Endothelial cell of umbilical vein (primary cell): Measurements from ENCODE around the gene CLBA1. TPM values are rescaled to one million over a fixed set of nuclear protein-coding genes. Genes with fewer than 3 reads are reported as not detected.

Experiments
- BruUV-seq: library from RNA; stranded (reverse); fragments of 400-500 nt; replicated peaks from 2 replicates; lab custom pipeline; 2021; lab: Mats Ljungman, UMichigan
- CTCF ChIA-PET: fragments of 300-600, 350-600 bp; sonication (Branson Sonifier 250); formaldehyde crosslinking; loops from one replicate; lab custom pipeline; 2021; ENCODE audit warnings: antibody characterized with exemption, inconsistent platforms; lab: Charles Lee
- POLR2A ChIA-PET: fragments of 300-600, 350-600 bp; sonication (Branson Sonifier 250); formaldehyde crosslinking; loops from one replicate; lab custom pipeline; 2021; ENCODE audit warnings: antibody characterized with exemption, inconsistent platforms; lab: Charles Lee
- DNase-seq: peaks from one replicate; pipeline ENCODE4 v3.0.0-alpha.2; 2011; ENCODE audit warnings: low read depth, low spot score
- FAIRE-seq: peaks from 2 replicates; lab custom pipeline; 2011; peaks lifted over from hg19 to GRCh38; lab: Jason Lieb, UNC
- H2AFZ ChIP-seq: 2 replicates; pipeline ENCODE4 v1.6.0; 2012; ENCODE audit warnings: low read depth, low read length, control low read depth, inconsistent platforms
- H3K27ac ChIP-seq: 2 replicates; pipeline ENCODE4 v1.5.1; 2011; ENCODE audit warnings: low read depth, mild to moderate bottlenecking, control low read depth, low read length, moderate library complexity; ENCODE audit not compliant: insufficient read depth
- H3K27me3 ChIP-seq, 2 experiments: 2 replicates each; pipeline versions ENCODE4 v1.6.0 to v1.6.1; 2011; ENCODE audit warnings: low read length in 2 of 2, mixed read lengths in 1 of 2; ENCODE audit not compliant: control insufficient read depth in 2 of 2, insufficient read depth in 2 of 2
- H3K36me3 ChIP-seq, 2 experiments: 2 replicates in 1 of 2; 3 replicates in 1 of 2; pipeline ENCODE4 v1.5.1; 2011; ENCODE audit warnings: low read length in 2 of 2, mild to moderate bottlenecking in 1 of 2, moderate library complexity in 1 of 2; ENCODE audit not compliant: control insufficient read depth in 2 of 2, insufficient read depth in 2 of 2; ENCODE audit errors: extremely low read depth in 1 of 2
- H3K4me1 ChIP-seq: 3 replicates; pipeline ENCODE4 v1.5.1; 2011; ENCODE audit warnings: mild to moderate bottlenecking, low read length; ENCODE audit not compliant: control insufficient read depth, insufficient read depth; ENCODE audit errors: extremely low read depth
- H3K4me2 ChIP-seq: 2 replicates; pipeline ENCODE4 v1.6.1; 2011; ENCODE audit warnings: low read length, control low read depth, mixed read lengths; ENCODE audit not compliant: insufficient read depth
- H3K4me3 ChIP-seq, 3 experiments: fragments of 200-600 bp in 1 of 3; sonication (generic), shearing (Covaris generic) in 1 of 3; replicated peaks in 1 of 3; 2 replicates each; pipeline ENCODE4 v1.5.1; 2011 to 2016; ENCODE audit warnings: control low read depth in 3 of 3, low read length in 3 of 3, mild to moderate bottlenecking in 2 of 3, inconsistent platforms in 1 of 3, low read depth in 1 of 3, moderate library complexity in 1 of 3; ENCODE audit not compliant: insufficient read depth in 1 of 3
- H3K79me2 ChIP-seq: 2 replicates; pipeline ENCODE4 v1.6.0; 2012; ENCODE audit warnings: low read length, inconsistent platforms; ENCODE audit not compliant: control insufficient read depth, insufficient read depth
- H3K9ac ChIP-seq: replicated peaks from 2 replicates; pipeline ENCODE3; 2011; ENCODE audit warnings: low read length, control low read depth; ENCODE audit not compliant: insufficient read depth; ENCODE audit errors: extremely low read depth
- H3K9me1 ChIP-seq: replicated peaks from 3 replicates; pipeline ENCODE4 v1.6.0; 2011; ENCODE audit warnings: mild to moderate bottlenecking, low read length; ENCODE audit not compliant: control insufficient read depth, insufficient read depth; ENCODE audit errors: extremely low read depth
- H3K9me3 ChIP-seq: replicated peaks from 2 replicates; pipeline ENCODE4 v1.5.1; 2012; ENCODE audit warnings: low read length, inconsistent platforms; ENCODE audit not compliant: control insufficient read depth, insufficient read depth
- H4K20me1 ChIP-seq: replicated peaks from 2 replicates; pipeline ENCODE3; 2011; ENCODE audit warnings: mild to moderate bottlenecking, low read length; ENCODE audit not compliant: control insufficient read depth, insufficient read depth; ENCODE audit errors: extremely low read depth
- EZH2 ChIP-seq: IDR thresholded peaks from 2 replicates; pipeline ENCODE4 v1.6.1; 2012; ENCODE audit warnings: borderline replicate concordance, low read depth, mild to moderate bottlenecking, moderate library complexity, low read length, inconsistent platforms; ENCODE audit not compliant: severe bottlenecking
- FOS ChIP-seq: IDR thresholded peaks from 2 replicates; pipeline ENCODE4 v1.6.1; 2011; ENCODE audit warnings: mild to moderate bottlenecking, low read length, moderate library complexity, borderline replicate concordance; ENCODE audit not compliant: insufficient read depth
- GATA2 ChIP-seq: IDR thresholded peaks from 2 replicates; pipeline ENCODE4 v1.7.0; 2011; ENCODE audit warnings: low read depth, mild to moderate bottlenecking, moderate library complexity, mixed read lengths, low read length; ENCODE audit not compliant: insufficient read length, insufficient read depth
- JUN ChIP-seq: IDR thresholded peaks from 2 replicates; pipeline ENCODE4 v1.6.1; 2011; ENCODE audit warnings: borderline replicate concordance, low read depth; ENCODE audit not compliant: insufficient read length, insufficient read depth
- MYC ChIP-seq: IDR thresholded peaks from one replicate; pipeline ENCODE4 v1.6.1; 2011; ENCODE audit warnings: mild to moderate bottlenecking, low read depth, low read length
- POLR2A ChIP-seq: IDR thresholded peaks from 2 replicates; pipeline ENCODE4 v1.6.1; 2012; ENCODE audit warnings: low read depth, mild to moderate bottlenecking, control low read depth, low read length
- POLR2AphosphoS5 ChIP-seq: IDR thresholded peaks from 2 replicates; pipeline ENCODE4 v1.6.1; 2012; ENCODE audit warnings: low read depth, mild to moderate bottlenecking, control low read depth, low read length, moderate library complexity; ENCODE audit not compliant: insufficient read depth
- dilution Hi-C: fragments of 300-500 bp; cut with MboI; formaldehyde crosslinking; loops from one replicate; pipeline ENCODE4 v1.15.0; 2019; ENCODE audit warnings: low sequenced_read_pairs; ENCODE audit not compliant: extremely low pct_ligation_motif_present
- intact Hi-C: fragments of 100-400 bp; cut with micrococcal nuclease; formaldehyde crosslinking; loops from one replicate; pipeline ENCODE4 v1.10.0; 2022
- polyA plus RNA-seq, 4 experiments: library from polyadenylated mRNA; depleted of rRNA in 3 of 4; stranded (reverse) in 3 of 4; unstranded in 1 of 4; fragments of >200 nt; gene quantifications; 2 replicates each; pipeline versions ENCODE4 v1.2.1 to v1.2.3, GENCODE V29; 2011 to 2012; ENCODE audit warnings: missing spikeins in 1 of 4
- total RNA-seq: library from RNA; stranded (reverse); gene quantifications from 2 replicates; pipeline ENCODE4 v1.2.3, GENCODE V29; 2021
- TF ChIP-seq, protein P1 (sequence below), 2 donors: IDR thresholded peaks; 1 replicate in 1 of 2; 2 replicates in 1 of 2; pipeline ENCODE4 v1.5.1; 2011; ENCODE audit warnings: low read length in 2 of 2, mild to moderate bottlenecking in 2 of 2, moderate library complexity in 2 of 2, control low read depth in 1 of 2, inconsistent platforms in 1 of 2, low read depth in 1 of 2; ENCODE audit not compliant: insufficient read depth in 1 of 2; ENCODE audit errors: extremely low read depth in 1 of 2
- TF ChIP-seq, protein P2 (sequence below): IDR thresholded peaks from 2 replicates; pipeline ENCODE4 v1.6.1; 2011; ENCODE audit not compliant: insufficient read depth, insufficient read length

The CLBA1 gene
- total and polyA plus RNA-seq, 2 donors (not counting 3 experiments of a cell fraction or from before 2014, with no cell fraction given): 5.2 to 5.3 TPM

DNA sequence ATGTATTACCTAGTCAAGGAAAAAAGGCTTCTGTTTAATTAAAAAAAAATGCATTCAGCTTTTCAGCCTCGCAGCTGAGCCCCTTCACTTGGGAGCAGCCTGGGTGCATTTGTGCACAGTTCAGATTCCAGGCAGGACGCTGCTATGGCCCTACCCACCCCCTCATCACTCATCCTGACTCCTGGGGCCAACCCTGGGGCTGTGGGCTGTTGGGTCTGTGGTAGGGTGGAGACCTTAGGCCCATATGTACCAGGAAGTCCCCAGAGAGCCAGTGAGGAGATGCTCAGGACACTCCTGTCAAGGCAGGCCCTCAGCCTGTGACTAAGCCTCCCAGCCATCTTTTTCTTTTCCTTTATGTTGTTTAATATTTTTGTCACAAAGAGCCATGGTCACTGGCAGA lies 44.6 kb downstream of the CLBA1 start:
- Histone ChIP-seq H3K4me2 (no peak overlapping the region), H4K20me1 (no peaks in the 10 kb centered on the region), H3K9me3 (no peaks in the 10 kb centered on the region), H3K4me3 (no peak overlapping the region), H3K36me3 (no peaks in the 10 kb centered on the region), H2AFZ (no peak overlapping the region), H3K9ac (no peak overlapping the region), H3K4me1 (peaks cover 21% of the 10 kb centered on the region), H3K27me3 (no peaks in the 10 kb centered on the region), H3K9me1 (no peaks in the 10 kb centered on the region), H3K79me2 (no peaks in the 10 kb centered on the region), H3K27ac (no peak overlapping the region)
- dilution Hi-C loops (no loop called here), intact Hi-C loops (no loop called here)
- BruUV-seq: no TSS peak
- FAIRE-seq: no peak
- CTCF ChIA-PET: no interaction called here
- DNase-seq: no peak
- TF ChIP-seq, protein P1, sequence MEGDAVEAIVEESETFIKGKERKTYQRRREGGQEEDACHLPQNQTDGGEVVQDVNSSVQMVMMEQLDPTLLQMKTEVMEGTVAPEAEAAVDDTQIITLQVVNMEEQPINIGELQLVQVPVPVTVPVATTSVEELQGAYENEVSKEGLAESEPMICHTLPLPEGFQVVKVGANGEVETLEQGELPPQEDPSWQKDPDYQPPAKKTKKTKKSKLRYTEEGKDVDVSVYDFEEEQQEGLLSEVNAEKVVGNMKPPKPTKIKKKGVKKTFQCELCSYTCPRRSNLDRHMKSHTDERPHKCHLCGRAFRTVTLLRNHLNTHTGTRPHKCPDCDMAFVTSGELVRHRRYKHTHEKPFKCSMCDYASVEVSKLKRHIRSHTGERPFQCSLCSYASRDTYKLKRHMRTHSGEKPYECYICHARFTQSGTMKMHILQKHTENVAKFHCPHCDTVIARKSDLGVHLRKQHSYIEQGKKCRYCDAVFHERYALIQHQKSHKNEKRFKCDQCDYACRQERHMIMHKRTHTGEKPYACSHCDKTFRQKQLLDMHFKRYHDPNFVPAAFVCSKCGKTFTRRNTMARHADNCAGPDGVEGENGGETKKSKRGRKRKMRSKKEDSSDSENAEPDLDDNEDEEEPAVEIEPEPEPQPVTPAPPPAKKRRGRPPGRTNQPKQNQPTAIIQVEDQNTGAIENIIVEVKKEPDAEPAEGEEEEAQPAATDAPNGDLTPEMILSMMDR (IDR thresholded peaks at IDR 0.05; ENCODE audit: extremely low read depth in 1 of 2, insufficient read depth in 1 of 2, low read depth in 1 of 2, low read length in 2 of 2): no peak
- TF ChIP-seq EZH2 (no peak), FOS (no peak), GATA2 (no peak), POLR2AphosphoS5 (no peak), JUN (no peak), POLR2A (no peak), MYC (no peak)
- TF ChIP-seq, protein P2, sequence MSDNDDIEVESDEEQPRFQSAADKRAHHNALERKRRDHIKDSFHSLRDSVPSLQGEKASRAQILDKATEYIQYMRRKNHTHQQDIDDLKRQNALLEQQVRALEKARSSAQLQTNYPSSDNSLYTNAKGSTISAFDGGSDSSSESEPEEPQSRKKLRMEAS: no peak
- POLR2A ChIA-PET: interaction anchor here (0.7 kb wide), 1 partner anchor 63 kb away, joined by 3 read pairs; no protein-coding TSS in a partner anchor
